ENCODE results near the gene RNF115.
A peak's percentile ranks its signal among the peaks of the same experiment; 100 is the strongest.
"Not testable (repeated sequence)": the region's sequence is repeated elsewhere in the genome, so short reads cannot be mapped to it uniquely, and the experiment has no call there.

Gene RNF115

GRCh38 chr1:145847827-145848226, 23.9 kb upstream of the RNF115 start:
- ChIA-PET CTCF (interaction anchor here (1.7 to 7.3 kb wide), 2 partner anchors 11 to 44 kb away, joined by 5 to 97 read pairs; partner anchors contain the start of gene PIAS3), POLR2A (interaction anchor here (5.7 kb wide), 1 partner anchor 11 kb away, joined by 86 read pairs; the partner anchor contains the start of gene PIAS3)
- no peak for TF ChIP-seq ZNF384 (IDR thresholded peaks at IDR 0.05)
- no peak for DNase-seq (ENCODE audit: extremely low spot score)

GRCh38 chr1:145846201-145846612, 22.3 kb upstream of the RNF115 start:
- TF ChIP-seq FOXA1 (IDR thresholded peaks at IDR 0.05) (no peak), TARDBP (IDR thresholded peaks at IDR 0.05) (no peak), PKNOX1 (IDR thresholded peaks at IDR 0.05) (no peak), L3MBTL2 (conservative IDR thresholded peaks at IDR 0.05) (no peak), FOXM1 (IDR thresholded peaks at IDR 0.05; ENCODE audit: borderline replicate concordance) (no peak), CTBP1 (IDR thresholded peaks at IDR 0.05; ENCODE audit: borderline replicate concordance) (no peak), SUZ12 (IDR thresholded peaks at IDR 0.05) (no peak)
- ChIA-PET CTCF (interaction anchor here (0.7 to 7.3 kb wide), 13 partner anchors 9 to 165 kb away, joined by 3 to 97 read pairs (median 6); partner anchors contain the start of genes ANKRD34A, LIX1L, PIAS3 and POLR3C), POLR2A (interaction anchor here (0.7 to 5.7 kb wide), 5 partner anchors 12 to 118 kb away, joined by 3 to 86 read pairs (median 8); partner anchors contain the start of genes ANKRD34A, PIAS3, POLR3C and POLR3GL)
- DNase-seq (ENCODE audit: extremely low spot score), result peak; percentile 66

- peak; percentile 94 for DNase-seq (ENCODE audit: extremely low spot score)
- no peak for TF ChIP-seq HDGF (IDR thresholded peaks at IDR 0.05; ENCODE audit: borderline replicate concordance)
- 0 out of 2 replicates have a peak, but pooled peaks have one; percentile 38 for TF ChIP-seq L3MBTL2 (conservative IDR thresholded peaks at IDR 0.05)
- POLR2A ChIA-PET, result interaction anchor here (0.8 to 5.7 kb wide), 10 partner anchors 8 to 193 kb away, joined by 3 to 86 read pairs (median 6); partner anchors contain the start of genes ANKRD34A, HJV, PEX11B and PIAS3
- CTCF ChIA-PET, result interaction anchor here (0.6 to 7.3 kb wide), 25 partner anchors 9 to 190 kb away, joined by 3 to 97 read pairs (median 4); partner anchors contain the start of genes ANKRD34A, ANKRD35, LIX1L and PIAS3
These were observed 21.7 kb upstream of the RNF115 start, which contains the start of gene NUDT17 for GRCh38 chr1:145845514-145846161. Gene NUDT17, plus strand, starts transcription at chr1:145845630. Its CDS starts 11 bp downstream, at chr1:145845641.

GRCh38 chr1:145845144-145845513, 21.2 kb upstream of the RNF115 start:
- TF ChIP-seq CTBP1 (IDR thresholded peaks at IDR 0.05; ENCODE audit: borderline replicate concordance), result no peak
- no peak for TF ChIP-seq SP1 (IDR thresholded peaks at IDR 0.05)
- TF ChIP-seq HDGF (IDR thresholded peaks at IDR 0.05; ENCODE audit: borderline replicate concordance), result no peak
- TF ChIP-seq L3MBTL2 (conservative IDR thresholded peaks at IDR 0.05), result no peak
- TF ChIP-seq ELF4 (IDR thresholded peaks at IDR 0.05), result no peak
- TF ChIP-seq ARNT (IDR thresholded peaks at IDR 0.05), result no peak
- no peak for TF ChIP-seq SUZ12 (IDR thresholded peaks at IDR 0.05)
- TF ChIP-seq PKNOX1 (IDR thresholded peaks at IDR 0.05), result no peak
- no peak for TF ChIP-seq TARDBP (IDR thresholded peaks at IDR 0.05)
- no peak for TF ChIP-seq BHLHE40 (IDR thresholded peaks at IDR 0.05; ENCODE audit: borderline replicate concordance)
- TF ChIP-seq NFRKB (IDR thresholded peaks at IDR 0.05), result no peak
- TF ChIP-seq FOXA1 (IDR thresholded peaks at IDR 0.05), result no peak
- TF ChIP-seq LEF1 (IDR thresholded peaks at IDR 0.05; ENCODE audit: borderline replicate concordance), result no peak
- ChIA-PET POLR2A (interaction anchor here (0.6 to 5.7 kb wide), 11 partner anchors 8 to 193 kb away, joined by 3 to 86 read pairs (median 5); partner anchors contain the start of genes ANKRD34A, HJV, PEX11B and PIAS3), CTCF (interaction anchor here (0.6 to 7.3 kb wide), 24 partner anchors 10 to 191 kb away, joined by 3 to 97 read pairs (median 4); partner anchors contain the start of genes ANKRD34A, ANKRD35, LIX1L and PIAS3)
- no peak for DNase-seq (ENCODE audit: extremely low spot score)

- ChIA-PET CTCF (interaction anchor here (7.3 kb wide), 1 partner anchor 16 kb away, joined by 97 read pairs; the partner anchor contains the start of gene PIAS3), POLR2A (no interaction called here)
- no peak for DNase-seq (ENCODE audit: extremely low spot score)
- TF ChIP-seq CTBP1 (IDR thresholded peaks at IDR 0.05; ENCODE audit: borderline replicate concordance) (no peak), BHLHE40 (IDR thresholded peaks at IDR 0.05; ENCODE audit: borderline replicate concordance) (no peak), FOXK2 (IDR thresholded peaks at IDR 0.05) (no peak), ARNT (IDR thresholded peaks at IDR 0.05) (no peak), SP1 (IDR thresholded peaks at IDR 0.05) (no peak), PKNOX1 (IDR thresholded peaks at IDR 0.05) (no peak), HDGF (IDR thresholded peaks at IDR 0.05; ENCODE audit: borderline replicate concordance) (no peak), TARDBP (IDR thresholded peaks at IDR 0.05) (no peak), FOXA1 (IDR thresholded peaks at IDR 0.05) (no peak), L3MBTL2 (conservative IDR thresholded peaks at IDR 0.05) (no peak), NFRKB (IDR thresholded peaks at IDR 0.05) (no peak)
These were observed 19.1 kb upstream of the RNF115 start for GRCh38 chr1:145843031-145843430.

- DNase-seq (ENCODE audit: extremely low spot score), result no peak
- ChIA-PET CTCF (no interaction called here), POLR2A (interaction anchor here (1.2 kb wide), 2 partner anchors 8 to 127 kb away, joined by 3 read pairs; partner anchors contain the start of genes ANKRD34A, NUDT17 and POLR3GL)
- no peak for TF ChIP-seq BHLHE40 (IDR thresholded peaks at IDR 0.05; ENCODE audit: borderline replicate concordance)
- TF ChIP-seq FOXM1 (IDR thresholded peaks at IDR 0.05; ENCODE audit: borderline replicate concordance), result no peak
- TF ChIP-seq FOXA1 (IDR thresholded peaks at IDR 0.05), result no peak
- TF ChIP-seq ARNT (IDR thresholded peaks at IDR 0.05), result no peak
- no peak for TF ChIP-seq CTBP1 (IDR thresholded peaks at IDR 0.05; ENCODE audit: borderline replicate concordance)
- no peak for TF ChIP-seq NFRKB (IDR thresholded peaks at IDR 0.05)
- no peak for TF ChIP-seq SUZ12 (IDR thresholded peaks at IDR 0.05)
- TF ChIP-seq SP1 (IDR thresholded peaks at IDR 0.05), result no peak
- TF ChIP-seq TARDBP (IDR thresholded peaks at IDR 0.05), result no peak
- no peak for TF ChIP-seq LEF1 (IDR thresholded peaks at IDR 0.05; ENCODE audit: borderline replicate concordance)
- TF ChIP-seq ZNF384 (IDR thresholded peaks at IDR 0.05), result no peak
- no peak for TF ChIP-seq L3MBTL2 (conservative IDR thresholded peaks at IDR 0.05)
- TF ChIP-seq ELF4 (IDR thresholded peaks at IDR 0.05), result no peak
- TF ChIP-seq FOXK2 (IDR thresholded peaks at IDR 0.05), result no peak
- no peak for TF ChIP-seq HDGF (IDR thresholded peaks at IDR 0.05; ENCODE audit: borderline replicate concordance)
- no peak for TF ChIP-seq PKNOX1 (IDR thresholded peaks at IDR 0.05)
These were observed 13.8 kb upstream of the RNF115 start for GRCh38 chr1:145837656-145838055.

GRCh38 chr1:145830810-145831209, 6.9 kb upstream of the RNF115 start:
- POLR2A ChIA-PET, result interaction anchor here (0.5 kb wide), 1 partner anchor 14 kb away, joined by 3 read pairs; no protein-coding TSS in a partner anchor
- DNase-seq (ENCODE audit: extremely low spot score); CTCF ChIA-PET: not testable (repeated sequence)
